IPS DF 6.9 (cell line): ENCODE measurements around the gene SLC25A30.

Experiments
- DNase-seq: peaks from one replicate; pipeline ENCODE4 v3.0.0-alpha.2; 2013; ENCODE audit warnings: low read depth, low spot score
- H3K27ac ChIP-seq: one replicate; pipeline ENCODE4 v1.5.1; 2013; ENCODE audit warnings: low read length, control low read depth
- H3K27me3 ChIP-seq: 2 replicates; pipeline ENCODE4 v1.6.1; 2013; ENCODE audit warnings: mild to moderate bottlenecking, low read length; ENCODE audit not compliant: control insufficient read depth, insufficient read depth
- H3K36me3 ChIP-seq: 2 replicates; pipeline ENCODE4 v1.6.1; 2013; ENCODE audit warnings: low read length; ENCODE audit not compliant: control insufficient read depth, insufficient read depth
- H3K4me1 ChIP-seq: 2 replicates; pipeline ENCODE4 v1.6.1; 2013; ENCODE audit warnings: low read length; ENCODE audit not compliant: control insufficient read depth, insufficient read depth
- H3K4me3 ChIP-seq: 2 replicates; pipeline ENCODE4 v1.5.1; 2013; ENCODE audit warnings: mild to moderate bottlenecking, low read length
- H3K9me3 ChIP-seq: 2 replicates; pipeline ENCODE4 v1.6.1; 2013; ENCODE audit warnings: low read length, inconsistent platforms; ENCODE audit not compliant: control insufficient read depth, insufficient read depth
- WGBS: extraction: QIAGEN DNeasy Blood & Tissue Kit; methylation state at CpG from one replicate; pipeline ENCODE4 v1.1.7; 2013; ENCODE audit warnings: mixed read lengths, missing lambda C conversion rate; ENCODE audit not compliant: insufficient read length, insufficient coverage; 5-methylcytosine and 5-hydroxymethylcytosine counted together

The SLC25A30 gene, protein sequence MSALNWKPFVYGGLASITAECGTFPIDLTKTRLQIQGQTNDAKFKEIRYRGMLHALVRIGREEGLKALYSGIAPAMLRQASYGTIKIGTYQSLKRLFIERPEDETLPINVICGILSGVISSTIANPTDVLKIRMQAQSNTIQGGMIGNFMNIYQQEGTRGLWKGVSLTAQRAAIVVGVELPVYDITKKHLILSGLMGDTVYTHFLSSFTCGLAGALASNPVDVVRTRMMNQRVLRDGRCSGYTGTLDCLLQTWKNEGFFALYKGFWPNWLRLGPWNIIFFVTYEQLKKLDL

DNA sequence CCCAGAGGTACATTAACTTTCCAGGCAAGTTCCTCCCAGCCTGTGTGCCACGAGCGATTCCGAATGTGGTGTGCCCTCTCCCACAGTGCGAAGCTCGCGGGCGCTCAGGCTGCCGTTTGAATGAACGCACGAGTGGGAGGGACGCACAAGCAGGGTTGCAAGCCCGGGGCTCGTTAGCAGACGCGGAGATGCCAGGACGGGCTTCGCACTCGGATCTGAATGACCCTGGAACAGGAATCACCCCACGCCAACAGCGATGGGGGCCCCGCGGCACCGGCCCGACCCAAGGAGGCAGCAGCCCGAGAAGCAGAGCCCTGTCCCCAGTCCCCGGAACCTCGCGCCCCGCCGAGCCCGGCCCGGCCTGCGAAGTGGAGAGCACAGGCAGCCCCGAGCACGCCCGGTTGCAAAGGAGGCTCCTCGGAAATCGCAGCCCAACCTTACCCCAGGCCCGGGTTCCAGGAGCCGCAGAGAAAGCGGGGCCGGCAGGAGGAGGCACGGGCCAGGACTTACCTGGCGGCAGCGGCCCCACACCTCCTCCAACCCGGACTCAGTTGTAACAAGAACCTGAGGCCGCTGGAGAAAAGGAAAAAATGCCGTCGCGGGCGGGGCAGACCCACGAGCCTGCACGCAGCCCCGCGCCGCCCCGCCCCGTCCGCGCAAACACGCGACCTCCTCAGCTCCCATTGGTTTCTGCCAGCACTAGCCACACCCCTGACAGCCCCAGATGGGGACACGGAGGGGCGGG, at the start of gene SLC25A30:
SLC25A30 (minus strand) TSS at position 584 of the 745 bp plus-strand sequence. CDS start 6,948 bp downstream, outside the sequence.
- Histone ChIP-seq H3K4me3 (peak within 1 kb of the TSS; percentile 65; the same call in 1 of the 2 replicates), H3K9me3 (no peaks in the 10 kb centered on the region), H3K27ac (no peak within 1 kb of the TSS), H3K27me3 (no peaks in the 10 kb centered on the region), H3K4me1 (no peaks in the 10 kb centered on the region), H3K36me3 (no peaks in the 10 kb centered on the region)
- DNase-seq, result peak; percentile 93
- no CpG with 5 or more reads among the region's 64 CpGs for WGBS

DNA sequence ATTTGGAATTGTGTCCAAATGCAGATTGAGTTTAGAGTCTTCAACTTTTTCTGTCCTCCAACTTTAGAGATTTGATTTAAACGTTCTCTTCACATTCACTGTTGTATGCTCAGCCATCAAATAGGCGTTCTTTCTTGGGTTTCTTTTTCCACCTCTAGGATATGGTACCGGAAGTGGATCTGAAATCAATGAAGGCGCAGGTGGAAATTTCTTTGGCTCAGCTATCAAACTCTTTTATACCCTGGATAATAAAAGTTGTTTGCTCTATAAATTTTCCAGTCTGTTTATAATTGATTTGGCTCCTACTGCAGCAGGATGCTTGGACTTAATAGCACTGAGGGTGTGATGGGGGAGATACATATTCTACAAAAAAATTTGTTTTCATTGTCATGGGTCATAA, 48.2 kb upstream of the SLC25A30 start:
- WGBS, result no CpG with 5 or more reads among the region's 4 CpGs
- no peak for DNase-seq
- Histone ChIP-seq H3K36me3 (no peaks in the 10 kb centered on the region), H3K27ac (no peak overlapping the region), H3K9me3 (no peaks in the 10 kb centered on the region), H3K4me3 (no peak overlapping the region), H3K4me1 (0 out of 2 replicates have a peak, but pooled peaks cover 2% of the 10 kb centered on the region), H3K27me3 (no peaks in the 10 kb centered on the region)

DNA sequence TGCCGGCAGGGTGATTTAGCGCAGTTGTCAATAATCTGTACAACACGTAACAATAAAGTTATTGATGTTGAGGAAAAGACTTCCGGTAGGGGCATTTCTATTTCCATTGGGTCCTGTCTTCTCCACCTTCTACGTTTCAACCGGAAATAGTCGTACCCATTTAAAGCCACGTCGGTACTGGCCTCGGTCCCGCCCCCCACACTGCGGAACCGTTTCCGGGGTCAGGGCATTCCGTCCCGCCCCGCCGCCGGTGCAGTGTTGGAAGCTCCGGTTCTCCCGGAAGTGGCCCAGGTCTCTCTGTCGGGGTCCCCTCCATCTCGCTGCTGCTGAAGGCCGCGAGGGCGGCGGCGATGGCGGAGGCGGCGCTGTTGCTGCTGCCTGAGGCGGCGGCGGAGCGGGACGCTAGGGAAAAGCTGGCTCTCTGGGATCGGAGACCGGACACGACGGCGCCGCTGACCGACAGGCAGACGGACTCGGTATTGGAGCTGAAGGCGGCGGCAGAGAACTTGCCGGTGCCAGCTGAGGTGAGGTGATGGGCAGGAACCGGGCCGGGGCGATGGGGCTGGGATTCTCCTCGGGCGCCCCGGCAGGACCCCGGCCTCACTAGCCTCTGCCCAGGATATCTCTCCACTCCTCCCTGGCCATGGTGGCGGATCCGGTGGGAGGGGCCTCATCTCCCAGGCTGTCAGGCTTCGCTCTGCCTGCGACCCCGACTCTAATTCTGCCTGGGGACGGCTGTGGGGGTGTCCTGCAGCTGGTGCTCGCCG, 46.7 kb upstream of the SLC25A30 start, which contains the start of gene COG3:
COG3 (plus strand) TSS at position 253 of the 767 bp plus-strand sequence; CDS start at position 351, 98 bp downstream.
- H3K36me3 ChIP-seq, result no peaks in the 10 kb centered on the region
- WGBS, result no CpG with 5 or more reads among the region's 63 CpGs
- H3K27me3 ChIP-seq, result no peaks in the 10 kb centered on the region
- DNase-seq, result peak; percentile 80
- no peak within 1 kb of the TSS for H3K27ac ChIP-seq
- no peaks in the 10 kb centered on the region for H3K9me3 ChIP-seq
- H3K4me3 ChIP-seq, result peak within 1 kb of the TSS; percentile 99
- H3K4me1 ChIP-seq, result 0 out of 2 replicates have a peak, but pooled peaks cover 2% of the 10 kb centered on the region

DNA sequence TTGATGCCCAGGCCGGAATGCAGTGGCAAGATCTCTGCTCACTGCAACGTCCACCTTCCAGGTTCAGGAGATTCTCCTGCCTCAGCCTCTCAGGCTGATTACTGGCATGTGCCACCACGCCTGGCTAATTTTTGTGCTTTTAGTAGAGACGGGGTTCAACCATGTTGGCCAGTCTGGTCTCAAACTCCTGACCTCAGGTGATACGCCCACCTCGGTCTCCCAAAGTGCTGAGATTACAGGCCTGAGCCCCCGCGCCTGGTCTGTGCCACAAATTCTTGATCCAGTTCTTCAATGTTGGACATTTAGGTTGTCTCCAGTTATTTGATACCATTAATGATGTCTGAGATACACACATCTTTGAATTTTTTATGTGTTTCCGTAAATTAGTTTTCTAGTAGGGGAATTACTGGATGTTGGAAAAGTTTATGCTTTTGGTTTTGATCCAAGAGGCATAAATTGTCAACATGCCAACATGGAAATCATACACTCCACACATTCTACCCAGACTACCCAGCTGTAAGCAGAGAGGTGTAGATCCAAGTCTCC, 46.0 kb upstream of the SLC25A30 start:
- Histone ChIP-seq H3K27me3 (no peaks in the 10 kb centered on the region), H3K9me3 (no peaks in the 10 kb centered on the region), H3K27ac (no peak overlapping the region), H3K4me1 (0 out of 2 replicates have a peak, but pooled peaks cover 2% of the 10 kb centered on the region), H3K36me3 (no peaks in the 10 kb centered on the region), H3K4me3 (peak overlapping the region; percentile 99; the same call in 1 of the 2 replicates)
- WGBS, result no CpG with 5 or more reads among the region's 9 CpGs
- DNase-seq, result no peak

DNA sequence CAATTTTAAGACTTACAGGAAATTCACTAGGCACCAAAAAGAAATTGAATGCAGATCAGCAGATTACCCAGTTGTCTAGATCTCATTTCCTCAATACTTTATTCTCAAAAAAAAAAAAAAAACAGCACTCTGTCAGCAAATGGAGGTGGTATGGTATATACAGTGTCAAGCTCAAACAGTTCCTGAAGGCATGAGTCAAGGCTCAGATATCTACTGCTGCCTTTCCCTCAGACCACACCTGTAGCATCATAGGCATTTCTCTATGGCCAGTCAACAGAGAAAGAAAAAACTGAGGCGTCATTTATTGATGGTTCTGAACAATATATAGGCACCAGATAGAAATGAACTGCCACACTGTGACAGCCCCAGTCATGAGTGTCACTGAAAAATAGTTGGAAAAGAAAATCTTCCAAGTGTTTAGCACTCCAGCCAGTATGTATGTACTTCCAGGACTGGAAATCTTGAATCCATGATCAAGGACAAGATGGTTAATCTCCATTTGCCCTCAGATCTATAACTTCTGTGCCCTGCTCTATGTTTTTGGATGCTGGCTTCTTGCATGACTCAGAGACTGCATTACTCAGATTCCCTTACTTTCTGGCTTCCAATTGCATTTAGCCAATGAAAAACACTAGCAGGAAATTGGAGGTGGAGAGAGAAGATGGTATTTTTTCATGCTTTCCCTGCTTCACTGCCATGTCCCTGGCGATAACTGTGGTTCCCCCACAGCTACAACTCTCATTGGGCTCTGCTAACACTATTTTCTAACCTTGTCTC, 38.2 kb upstream of the SLC25A30 start:
- H3K27ac ChIP-seq, result no peak overlapping the region
- DNase-seq, result no peak

DNA sequence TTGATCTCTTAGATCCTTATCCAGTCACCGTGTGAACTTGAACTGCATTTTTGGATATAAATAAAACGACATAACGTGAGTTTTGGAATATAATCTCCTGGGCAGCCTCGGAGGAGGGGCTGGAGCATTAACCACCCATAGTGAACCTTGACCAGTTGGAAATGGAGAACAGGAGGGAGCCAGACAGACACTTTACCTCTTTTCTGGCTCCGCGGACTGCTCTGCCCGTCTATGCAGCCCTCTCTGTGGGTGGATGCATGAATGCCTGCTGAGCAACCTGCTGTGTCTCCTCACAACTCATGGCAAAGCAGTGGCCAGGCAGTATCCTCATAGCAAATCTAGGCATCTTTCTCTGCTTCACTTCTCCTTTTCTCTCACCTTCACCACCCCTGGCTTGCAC, 36.0 kb upstream of the SLC25A30 start:
- Histone ChIP-seq H3K4me1 (no peaks in the 10 kb centered on the region), H3K4me3 (no peak overlapping the region), H3K27me3 (no peaks in the 10 kb centered on the region), H3K27ac (no peak overlapping the region), H3K36me3 (no peaks in the 10 kb centered on the region), H3K9me3 (no peaks in the 10 kb centered on the region)
- DNase-seq, result no peak
- no CpG with 5 or more reads among the region's 7 CpGs for WGBS

More for the DNA sequence above, 38.2 kb upstream of the SLC25A30 start:
- Histone ChIP-seq H3K36me3 (no peaks in the 10 kb centered on the region), H3K9me3 (no peaks in the 10 kb centered on the region), H3K27me3 (no peaks in the 10 kb centered on the region), H3K4me1 (no peaks in the 10 kb centered on the region), H3K4me3 (no peak overlapping the region)
- no CpG with 5 or more reads among the region's 2 CpGs for WGBS

DNA sequence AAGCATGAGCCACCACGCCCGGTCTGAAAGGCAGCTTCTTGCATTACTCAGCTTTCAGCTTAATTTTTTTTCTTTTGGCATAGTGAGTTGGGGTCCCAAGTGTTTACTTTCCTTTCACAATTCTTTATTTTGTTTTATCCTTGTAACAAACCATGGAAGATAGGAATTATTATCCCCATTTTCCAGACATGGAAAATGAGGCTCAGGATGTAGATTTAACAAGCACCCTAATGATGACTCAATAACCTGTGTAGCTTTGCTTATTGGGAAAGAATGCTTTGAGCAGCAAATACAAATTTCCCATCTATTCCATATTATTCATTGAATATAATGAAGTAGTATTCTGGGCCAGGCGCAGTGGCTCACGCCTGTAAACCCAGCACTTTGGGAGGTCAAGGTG, 33.1 kb upstream of the SLC25A30 start:
- Histone ChIP-seq H3K27ac (no peak overlapping the region), H3K9me3 (no peaks in the 10 kb centered on the region), H3K4me3 (no peak overlapping the region), H3K4me1 (no peaks in the 10 kb centered on the region), H3K27me3 (no peaks in the 10 kb centered on the region), H3K36me3 (no peaks in the 10 kb centered on the region)
- no peak for DNase-seq
- no CpG with 5 or more reads among the region's 4 CpGs for WGBS

DNA sequence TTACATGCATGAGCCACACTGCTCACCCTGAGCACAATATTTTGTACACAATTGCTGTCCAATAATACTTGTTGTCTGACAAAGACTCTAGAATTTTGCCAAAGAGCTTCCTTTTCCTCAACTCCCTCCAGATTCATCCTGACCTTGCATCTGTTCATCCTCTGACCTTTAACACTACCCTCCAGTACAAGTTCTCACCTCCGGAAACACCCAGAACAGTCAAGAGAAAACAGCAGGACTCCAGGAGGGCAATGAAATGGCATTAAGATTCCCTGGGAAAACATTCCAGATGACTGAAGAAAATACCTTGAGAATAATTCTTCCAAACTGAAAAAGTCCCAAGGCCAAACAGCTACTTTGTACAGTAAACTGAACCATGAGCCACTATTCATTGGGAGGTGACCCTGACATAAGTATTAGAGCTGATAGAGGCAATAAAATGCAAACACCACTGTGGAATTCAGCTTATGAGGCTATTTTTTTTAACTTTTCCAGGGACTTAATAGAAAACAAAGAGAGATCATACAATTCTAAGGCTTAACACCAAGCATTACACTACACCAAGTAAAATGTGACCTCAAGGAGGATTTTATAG, 30.9 kb upstream of the SLC25A30 start:
- Histone ChIP-seq H3K27ac (no peak overlapping the region), H3K36me3 (no peaks in the 10 kb centered on the region), H3K27me3 (no peaks in the 10 kb centered on the region), H3K4me3 (no peak overlapping the region), H3K9me3 (no peaks in the 10 kb centered on the region), H3K4me1 (no peaks in the 10 kb centered on the region)
- no CpG with 5 or more reads among the region's 1 CpG for WGBS
- no peak for DNase-seq

DNA sequence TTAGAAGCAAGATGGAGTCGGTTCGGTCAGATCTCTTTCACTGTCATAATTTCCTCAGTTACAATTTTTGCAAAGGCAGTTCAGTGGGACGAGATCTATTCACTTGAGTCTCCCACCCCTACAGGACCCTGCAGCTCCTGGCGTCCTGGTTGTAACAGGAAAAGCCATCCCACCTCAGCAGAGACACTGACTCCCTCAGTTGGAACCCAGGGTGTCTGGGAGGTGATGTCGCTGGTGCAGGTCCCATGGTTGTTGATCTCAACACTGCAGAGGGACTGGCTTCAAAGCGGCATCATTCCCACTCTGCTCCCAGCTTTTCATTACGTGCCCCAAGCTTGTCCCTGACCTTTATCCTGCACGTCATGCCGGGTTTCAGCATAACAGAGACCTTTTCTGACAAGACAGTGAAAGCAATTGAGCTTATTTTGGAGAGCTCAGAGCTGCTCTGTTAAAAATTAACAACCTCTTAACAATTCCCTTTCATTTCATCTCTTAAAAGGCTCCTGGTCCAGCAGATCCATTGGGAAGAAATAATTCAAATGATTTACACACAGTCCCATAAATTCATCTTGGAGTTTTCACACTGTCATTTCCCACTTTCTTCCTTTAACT, 29.0 kb upstream of the SLC25A30 start:
- Histone ChIP-seq H3K4me3 (no peak overlapping the region), H3K9me3 (no peaks in the 10 kb centered on the region), H3K27ac (no peak overlapping the region), H3K36me3 (no peaks in the 10 kb centered on the region), H3K27me3 (no peaks in the 10 kb centered on the region), H3K4me1 (no peaks in the 10 kb centered on the region)
- WGBS, result no CpG with 5 or more reads among the region's 9 CpGs
- DNase-seq, result no peak
